GDM1 (cell line): ENCODE results near the gene TEFM.
"Not testable (repeated sequence)": the region's sequence is repeated elsewhere in the genome, so short reads cannot be mapped to it uniquely, and the experiment has no call there.

Experiments
- DNase-seq: peaks from one replicate; lab custom pipeline; 2025; lab: John Stamatoyannopoulos, UW

Gene TEFM, protein sequence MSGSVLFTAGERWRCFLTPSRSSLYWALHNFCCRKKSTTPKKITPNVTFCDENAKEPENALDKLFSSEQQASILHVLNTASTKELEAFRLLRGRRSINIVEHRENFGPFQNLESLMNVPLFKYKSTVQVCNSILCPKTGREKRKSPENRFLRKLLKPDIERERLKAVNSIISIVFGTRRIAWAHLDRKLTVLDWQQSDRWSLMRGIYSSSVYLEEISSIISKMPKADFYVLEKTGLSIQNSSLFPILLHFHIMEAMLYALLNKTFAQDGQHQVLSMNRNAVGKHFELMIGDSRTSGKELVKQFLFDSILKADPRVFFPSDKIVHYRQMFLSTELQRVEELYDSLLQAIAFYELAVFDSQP

DNA sequence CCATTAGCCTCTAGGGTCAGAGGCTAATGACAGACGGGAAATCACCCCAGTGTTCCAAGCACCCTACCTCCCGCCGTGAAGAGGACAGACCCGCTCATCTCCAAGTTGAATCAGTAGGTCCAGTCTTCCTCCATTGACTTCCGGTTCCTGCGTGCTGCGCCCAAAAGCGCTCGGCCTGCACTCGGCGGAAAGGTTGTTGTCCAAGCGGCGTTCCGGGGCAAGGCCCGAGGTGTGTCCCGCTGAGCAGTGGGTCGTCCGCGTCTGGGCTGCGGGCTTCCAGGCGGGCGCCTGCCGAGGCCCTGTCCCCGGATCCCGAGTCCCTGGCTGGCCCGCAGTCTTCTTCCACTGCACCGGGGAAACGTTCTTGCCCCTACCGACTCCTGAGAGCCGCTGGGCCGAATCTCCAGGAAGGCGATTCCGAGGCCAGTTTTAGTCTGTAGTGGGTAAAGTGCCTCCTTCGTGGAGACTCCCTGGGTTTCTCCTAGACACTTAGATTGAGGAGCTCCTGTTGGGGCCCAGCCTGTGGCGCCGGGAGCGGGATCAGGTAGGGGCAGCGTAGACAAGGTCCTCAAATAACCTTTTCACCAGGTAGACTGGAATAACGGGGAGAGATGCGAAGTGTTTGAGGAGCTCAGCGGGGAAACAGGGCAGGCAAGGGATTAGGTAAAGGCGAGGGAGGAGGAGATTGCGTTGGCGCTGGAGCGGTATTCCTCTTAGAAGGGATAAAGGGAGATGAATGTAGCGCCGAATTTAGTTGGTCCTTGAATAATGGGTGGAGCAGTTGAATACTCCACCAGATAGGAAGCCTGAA is at the start of gene TEFM:
TEFM (minus strand) TSS at position 138 of the 811 bp plus-strand sequence; CDS start at position 98, 40 bp downstream.
- DNase-seq, result peak; percentile 82

DNA sequence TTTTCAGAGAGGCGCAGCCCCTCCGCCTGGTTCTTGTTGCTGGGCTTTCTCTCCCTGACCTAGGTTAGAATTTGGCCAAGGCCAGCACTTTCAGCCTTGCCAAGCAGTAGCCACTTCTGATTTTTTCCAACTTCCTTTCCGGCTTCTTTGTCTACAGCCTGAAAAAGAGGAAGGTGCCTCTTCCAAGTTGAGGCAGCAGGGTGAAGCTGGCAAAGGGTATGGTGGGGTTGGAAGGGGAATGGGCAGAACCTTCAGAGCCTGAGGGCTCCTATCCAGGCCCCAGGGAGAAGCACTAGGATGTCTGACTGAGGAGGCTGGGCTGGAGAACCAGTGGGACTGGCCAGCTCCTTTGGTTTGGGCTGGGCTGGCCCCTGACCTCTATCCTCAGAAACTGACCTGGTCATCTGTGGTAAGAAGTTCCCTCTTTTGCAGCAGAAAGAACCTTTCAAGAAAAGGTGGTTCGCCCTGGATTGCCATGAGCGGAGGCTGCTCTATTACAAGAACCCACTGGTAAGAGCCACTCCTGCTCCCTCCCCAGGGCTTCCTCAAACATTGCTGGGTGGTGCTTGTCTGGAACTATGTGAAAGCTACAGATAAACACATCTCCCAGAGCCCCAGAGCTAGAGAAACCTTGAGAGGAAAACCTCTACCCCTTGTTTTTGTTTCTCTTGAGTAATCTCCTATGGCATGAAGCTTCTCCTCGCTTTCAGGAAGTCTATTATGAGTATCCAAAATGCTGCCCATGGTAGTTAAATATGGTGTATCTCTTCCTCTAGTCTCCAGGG is 48.2 kb upstream of the TEFM start:
- DNase-seq, result peak; percentile 41

DNA sequence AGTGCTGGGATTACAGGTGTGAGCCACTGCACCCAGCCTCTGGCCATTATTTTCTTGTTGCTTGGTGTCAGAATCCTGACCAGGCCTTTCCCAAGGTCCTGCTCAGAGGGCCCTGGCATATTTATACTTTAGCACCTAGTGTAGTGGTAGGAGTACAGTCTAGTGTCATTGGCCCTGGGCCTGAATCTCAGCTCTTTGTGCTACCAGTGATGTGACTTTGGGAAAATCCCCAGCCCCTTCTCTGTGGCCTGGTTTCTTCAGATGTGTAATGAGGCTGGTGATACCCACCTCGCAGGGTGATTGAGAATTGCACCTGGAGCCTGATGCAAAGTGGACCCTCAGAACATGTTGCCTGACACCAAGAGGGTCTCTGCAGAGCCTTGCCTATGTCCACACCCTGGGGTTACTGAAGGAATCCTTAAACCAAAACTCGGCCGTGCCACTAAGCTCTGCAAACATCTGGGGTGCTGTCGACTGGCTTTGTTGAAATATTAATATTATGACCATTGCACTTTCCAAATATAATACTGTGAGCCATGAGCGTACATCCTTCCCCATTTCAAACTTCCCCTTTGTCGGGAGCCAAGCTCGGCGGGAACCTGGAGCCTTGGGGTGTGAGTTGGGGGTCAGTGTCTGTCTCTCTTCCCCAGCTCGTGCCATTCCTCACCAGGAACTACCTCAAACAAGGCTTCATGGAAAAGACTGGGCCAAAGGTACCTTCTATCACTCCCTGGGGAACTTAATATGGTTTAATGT is 46.8 kb upstream of the TEFM start:
- DNase-seq, result peak; percentile 17

DNA sequence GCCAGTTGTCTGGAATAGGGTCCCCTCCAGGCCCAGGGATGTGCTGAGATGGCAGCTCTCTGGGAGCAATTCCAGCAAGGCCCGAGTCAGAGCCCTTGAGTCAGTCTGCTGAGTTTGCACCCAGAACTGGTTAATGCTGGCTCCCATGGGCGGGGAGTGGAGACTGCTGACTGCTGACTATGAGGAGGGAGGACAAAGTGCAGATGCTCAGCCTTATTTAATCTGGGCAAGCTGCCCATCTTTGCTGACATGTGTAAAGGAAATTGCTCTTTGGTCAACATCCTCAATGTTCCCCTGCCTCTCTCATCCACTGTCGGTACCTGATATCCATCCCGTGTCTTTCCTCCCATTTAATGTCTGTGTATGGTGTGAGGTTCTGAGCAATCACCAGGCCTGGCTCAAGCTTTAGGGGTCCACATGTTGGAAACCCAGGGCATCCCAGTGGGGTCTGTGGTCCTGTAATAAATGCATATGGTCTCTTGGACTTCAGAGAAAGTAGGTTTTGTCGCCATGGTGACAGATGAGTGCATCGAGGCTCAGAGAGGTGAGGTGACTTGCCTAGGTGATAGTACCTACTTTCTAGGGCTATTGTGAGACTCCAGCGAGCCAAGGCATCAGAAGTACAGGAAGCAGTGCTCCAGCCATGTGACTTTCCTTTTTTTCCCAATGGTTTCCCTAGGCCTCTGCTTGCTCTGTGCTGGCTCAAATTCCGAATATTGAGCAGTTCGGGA is 44.8 kb upstream of the TEFM start:
- DNase-seq, result peak; percentile 49

DNA sequence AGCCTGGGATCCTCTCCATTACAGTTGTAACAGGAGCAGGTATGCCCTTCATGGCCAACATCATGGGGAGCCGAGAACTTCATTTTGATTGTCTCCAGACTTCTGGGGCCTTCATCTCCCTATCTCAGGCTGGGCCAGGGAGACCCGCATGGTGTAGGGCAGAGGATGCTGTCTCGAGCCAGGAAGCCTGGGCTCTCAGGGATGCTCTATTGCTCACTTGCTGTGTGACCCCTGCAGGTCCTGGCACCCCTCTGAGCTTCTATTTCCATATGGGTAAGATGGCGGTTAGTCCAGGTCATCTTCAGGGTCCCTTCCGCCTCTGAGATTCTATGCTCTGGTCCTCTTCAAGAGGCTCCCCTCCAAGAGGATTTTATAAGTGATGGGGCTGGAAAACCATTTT is 44.2 kb upstream of the TEFM start:
- no peak for DNase-seq

DNA sequence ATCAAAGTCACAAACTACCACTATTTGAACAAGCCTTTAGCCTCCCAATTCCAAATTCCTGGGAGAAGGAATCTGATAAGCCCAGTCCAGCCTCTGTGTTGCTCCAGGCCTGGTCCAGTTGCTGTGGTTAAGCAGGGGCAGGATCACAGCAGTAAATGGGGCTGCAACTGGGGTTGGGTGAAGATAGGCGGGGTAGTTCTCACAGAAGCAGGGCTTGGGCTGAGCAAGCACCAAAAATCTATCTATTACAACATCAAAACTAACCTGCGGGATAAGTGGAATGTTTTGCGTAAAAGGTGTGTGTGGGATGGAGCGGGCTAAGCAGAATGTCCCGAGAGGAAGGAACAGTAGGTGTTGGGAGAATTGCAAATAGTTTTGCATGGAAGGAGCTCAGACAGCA is 41.8 kb upstream of the TEFM start:
- no peak for DNase-seq

DNA sequence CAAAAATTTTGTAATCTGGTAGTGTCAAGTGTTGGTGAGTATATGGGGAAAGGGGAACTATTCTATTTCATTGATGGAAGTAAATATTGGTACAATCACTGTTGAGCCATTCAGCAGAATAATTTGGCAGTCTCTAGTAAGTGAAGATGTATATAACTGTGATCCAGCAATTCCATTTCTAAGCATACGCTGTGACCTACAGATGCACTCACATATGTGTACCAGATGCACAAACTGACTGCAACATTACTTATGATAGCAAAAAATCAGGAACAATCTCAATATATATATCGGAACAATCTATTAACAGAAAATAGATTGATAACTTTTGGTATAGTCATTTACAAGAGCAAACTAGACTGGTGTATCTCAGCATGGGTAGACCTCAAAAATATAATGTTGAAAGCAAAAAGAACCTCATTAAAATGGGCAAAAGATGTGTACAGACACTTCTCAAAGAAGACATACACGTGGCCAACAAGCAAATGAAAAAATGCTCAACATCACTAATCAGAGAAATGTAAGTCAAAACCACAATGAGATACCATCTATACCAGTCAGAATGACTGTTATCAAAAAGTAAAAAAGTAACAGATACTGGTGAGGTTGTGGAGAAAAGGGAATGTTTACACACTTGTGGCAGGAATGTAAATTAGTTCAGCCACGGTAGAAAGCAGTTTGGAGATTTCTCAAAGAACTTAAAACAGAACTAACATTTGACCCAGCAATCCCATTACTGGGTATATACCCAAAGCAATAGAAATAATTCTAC is 36.5 kb upstream of the TEFM start:
- no peak for DNase-seq

DNA sequence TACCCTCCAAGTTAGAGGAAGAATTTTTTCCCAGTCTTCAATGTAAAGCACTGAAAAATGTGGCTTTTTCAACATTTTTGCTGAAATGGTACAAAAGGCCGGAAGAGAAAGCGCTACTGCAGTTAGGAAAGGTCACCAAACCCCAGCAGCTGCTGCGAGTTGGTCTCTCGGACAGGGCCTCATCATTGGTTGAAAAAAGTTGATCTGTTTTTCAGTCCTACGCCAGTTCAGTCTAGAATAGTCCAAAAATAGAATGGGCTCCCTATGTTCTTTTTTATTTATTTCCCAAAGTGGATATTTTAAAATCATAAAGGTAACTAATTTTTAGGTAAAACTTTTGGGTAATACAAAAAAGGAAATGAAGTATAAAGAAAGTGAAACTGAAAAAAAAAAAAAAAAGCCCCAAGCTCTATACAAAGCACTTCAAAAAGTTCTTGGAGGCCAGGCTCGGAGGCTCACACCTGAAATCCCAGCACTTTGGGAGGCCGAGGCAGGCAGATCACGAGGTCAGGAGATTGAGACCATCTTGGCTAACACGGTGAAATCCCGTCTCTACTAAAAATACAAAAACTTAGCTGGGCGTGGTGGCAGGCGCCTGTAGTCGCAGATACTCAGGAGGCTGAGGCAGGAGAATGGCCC is 33.1 kb upstream of the TEFM start:
- no peak for DNase-seq

DNA sequence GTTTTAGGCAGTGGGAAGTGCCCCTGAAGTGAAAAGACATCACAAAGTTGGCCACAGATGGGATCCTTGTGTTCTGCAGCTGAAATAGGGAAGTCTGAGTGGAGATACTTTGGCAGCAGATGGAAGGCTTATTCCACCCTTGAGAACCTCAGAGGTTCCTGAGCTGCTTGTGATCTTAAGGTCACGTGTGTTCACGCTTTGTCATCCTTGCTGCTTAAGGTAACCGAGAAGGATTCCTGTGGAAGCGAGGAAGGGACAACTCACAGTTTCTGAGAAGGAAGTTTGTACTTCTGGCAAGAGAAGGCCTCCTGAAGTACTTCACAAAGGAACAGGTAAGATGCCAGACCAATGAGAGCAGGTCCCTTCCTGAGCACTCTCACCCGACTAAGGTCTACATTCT is 27.9 kb upstream of the TEFM start:
- DNase-seq, result peak; percentile 17

DNA sequence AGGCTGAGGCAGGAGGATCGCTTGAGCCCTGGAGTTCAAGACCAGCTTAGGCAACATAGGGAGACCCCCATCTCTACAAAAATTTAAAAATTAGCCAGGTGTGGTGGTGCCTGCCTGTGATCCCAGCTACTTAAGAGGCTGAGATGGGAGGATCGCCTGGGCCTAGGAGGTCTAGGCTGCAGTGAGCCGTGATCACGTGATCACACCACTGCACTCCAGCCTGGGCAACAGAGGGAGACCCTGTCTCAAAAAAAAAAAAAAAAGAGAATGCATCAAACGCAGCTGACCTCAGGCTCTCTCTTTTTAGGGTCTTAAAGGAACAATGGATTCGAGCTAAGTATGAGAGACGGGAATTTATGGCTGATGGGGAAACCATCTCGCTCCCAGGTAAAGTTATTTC is 25.5 kb upstream of the TEFM start:
- DNase-seq, result not testable (repeated sequence)

DNA sequence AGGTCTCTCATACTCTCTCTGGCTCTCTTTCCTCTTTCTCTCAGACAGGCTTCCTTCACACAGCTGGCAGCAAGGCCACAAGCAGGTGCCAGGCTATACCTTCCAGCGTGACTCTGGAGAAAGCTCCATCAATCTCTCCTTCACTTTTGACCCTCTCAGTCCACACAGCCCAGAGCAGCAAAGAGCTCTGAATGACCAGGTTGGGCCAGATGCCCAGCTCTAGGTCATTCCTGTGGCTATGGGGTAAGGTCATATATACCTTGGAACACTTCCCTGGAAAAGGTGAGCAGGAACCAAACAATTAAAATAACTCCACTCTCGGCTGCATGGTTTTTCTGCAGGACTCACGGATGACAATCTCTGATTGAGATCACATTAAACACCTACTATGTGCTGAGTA is 24.5 kb upstream of the TEFM start:
- DNase-seq, result no peak

DNA sequence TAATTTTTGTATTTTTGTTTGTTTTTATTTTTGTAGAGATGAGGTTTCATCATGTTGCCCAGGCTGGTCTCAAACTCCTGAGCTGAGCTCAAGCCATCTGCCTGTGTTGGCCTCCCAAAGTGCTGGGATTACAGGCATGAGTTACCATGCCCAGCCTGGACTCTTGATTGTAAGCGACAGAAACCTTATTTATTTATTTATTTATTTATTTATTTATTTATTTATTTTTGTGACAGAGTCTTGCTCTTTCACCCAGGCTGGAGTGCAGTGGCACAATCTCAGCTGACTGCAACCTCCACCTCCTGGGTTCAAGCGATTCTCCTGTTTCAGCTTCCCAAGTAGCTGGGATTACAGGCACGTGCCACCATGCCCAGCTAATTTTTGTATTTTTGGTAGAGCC is 23.8 kb upstream of the TEFM start:
- not testable (repeated sequence) for DNase-seq

DNA sequence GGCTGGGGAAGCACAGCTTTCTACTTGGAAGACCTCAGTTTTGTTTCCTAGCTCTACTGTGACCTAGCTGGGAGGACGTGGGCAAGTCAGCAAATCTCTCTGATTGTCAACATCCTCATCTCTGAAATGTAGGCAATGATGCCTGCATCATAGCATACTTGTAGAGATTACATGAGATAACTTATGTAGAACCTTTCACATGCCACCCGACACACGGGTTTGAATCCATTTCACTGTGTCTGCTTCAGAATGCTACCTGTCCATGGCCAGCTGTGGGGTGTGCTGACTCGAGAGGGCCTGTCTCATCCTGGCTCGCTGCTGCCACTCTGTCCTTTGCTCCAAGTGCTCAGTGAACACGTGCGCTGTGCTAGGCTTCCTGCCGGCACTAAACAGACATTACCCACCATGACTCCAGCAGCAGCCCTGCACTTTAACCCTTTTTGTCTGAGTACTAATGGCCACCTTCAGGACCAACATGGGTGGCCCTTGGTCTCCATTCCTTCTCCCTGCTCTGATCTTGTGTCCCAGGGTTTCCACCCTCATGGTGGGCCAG is 23.1 kb upstream of the TEFM start:
- no peak for DNase-seq

DNA sequence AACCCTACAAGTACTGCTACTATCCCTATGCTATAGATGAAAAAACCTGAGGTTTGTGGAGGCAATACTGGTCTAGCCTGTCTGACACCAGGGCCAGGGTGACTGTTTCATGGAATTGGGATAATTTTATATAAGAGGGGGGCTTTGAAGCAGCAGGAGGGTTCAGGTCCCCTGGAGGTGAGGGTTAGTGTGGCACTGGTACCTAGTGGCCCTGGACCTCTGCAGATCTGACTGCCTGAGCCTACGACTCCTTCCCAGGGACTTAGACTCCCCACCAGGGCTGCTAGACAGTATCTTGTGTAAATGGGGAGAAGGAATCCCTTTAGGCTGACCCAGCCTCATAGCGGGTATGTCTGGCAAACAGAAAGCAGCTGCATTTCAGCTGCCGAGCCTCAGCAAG is 22.5 kb upstream of the TEFM start:
- DNase-seq, result no peak

DNA sequence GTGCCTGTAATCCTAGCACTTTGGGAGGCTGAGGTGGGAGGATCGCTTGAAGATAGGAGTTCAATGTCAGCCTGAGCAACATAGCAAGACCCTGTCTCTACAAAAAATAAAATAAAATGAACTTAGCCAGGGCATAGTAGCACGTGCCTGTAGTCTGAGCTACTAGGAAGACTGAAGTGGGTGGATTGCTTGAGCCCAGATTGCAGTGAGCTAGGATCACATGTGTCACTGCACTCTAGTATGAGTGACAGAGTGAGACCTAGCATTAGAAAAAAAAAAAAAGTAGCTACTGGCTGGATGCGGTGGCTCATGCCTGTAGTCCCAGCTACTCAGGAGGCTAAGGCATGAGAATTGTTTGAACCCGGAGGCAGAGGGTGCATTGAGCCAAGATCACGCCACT is 21.7 kb upstream of the TEFM start:
- DNase-seq, result no peak

DNA sequence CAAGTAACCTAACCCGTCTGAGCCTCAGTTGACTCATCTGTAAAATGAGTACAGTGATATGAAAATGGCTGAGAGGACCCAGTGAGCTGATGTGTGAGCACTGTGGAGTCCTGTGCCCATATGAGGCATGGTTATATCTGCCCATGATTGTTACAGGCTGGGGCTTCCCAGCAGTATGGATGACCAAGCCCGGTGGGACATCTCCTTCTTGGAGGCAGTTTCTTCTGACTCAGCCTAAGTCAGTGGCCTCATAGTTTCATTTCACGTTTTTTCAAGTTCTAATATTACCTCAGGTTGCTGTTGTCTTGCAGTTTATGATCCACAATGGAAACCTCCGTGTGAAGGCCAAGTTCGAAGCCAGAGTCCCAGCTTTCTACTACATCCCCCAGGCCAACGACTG is 20.5 kb upstream of the TEFM start:
- no peak for DNase-seq

DNA sequence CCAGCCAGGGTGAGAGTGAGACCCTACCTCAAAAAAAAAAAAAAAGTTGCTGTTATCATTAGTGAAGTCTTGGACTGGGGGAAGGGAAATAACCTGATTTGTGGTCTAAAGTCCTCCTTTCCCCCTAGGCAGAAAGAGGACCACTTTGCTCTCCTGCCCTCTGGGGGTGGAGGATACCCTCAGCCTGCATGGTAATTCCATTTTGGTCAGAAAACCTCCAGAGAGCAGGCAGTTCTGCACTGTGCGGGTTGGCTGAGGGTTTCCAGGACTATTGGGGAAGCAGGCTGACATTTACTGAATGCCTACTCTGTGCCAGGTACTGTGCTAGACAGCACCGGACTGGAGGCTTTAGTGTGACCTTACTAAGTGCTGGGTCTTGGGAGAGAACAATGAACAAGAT is 18.3 kb upstream of the TEFM start:
- DNase-seq, result no peak

DNA sequence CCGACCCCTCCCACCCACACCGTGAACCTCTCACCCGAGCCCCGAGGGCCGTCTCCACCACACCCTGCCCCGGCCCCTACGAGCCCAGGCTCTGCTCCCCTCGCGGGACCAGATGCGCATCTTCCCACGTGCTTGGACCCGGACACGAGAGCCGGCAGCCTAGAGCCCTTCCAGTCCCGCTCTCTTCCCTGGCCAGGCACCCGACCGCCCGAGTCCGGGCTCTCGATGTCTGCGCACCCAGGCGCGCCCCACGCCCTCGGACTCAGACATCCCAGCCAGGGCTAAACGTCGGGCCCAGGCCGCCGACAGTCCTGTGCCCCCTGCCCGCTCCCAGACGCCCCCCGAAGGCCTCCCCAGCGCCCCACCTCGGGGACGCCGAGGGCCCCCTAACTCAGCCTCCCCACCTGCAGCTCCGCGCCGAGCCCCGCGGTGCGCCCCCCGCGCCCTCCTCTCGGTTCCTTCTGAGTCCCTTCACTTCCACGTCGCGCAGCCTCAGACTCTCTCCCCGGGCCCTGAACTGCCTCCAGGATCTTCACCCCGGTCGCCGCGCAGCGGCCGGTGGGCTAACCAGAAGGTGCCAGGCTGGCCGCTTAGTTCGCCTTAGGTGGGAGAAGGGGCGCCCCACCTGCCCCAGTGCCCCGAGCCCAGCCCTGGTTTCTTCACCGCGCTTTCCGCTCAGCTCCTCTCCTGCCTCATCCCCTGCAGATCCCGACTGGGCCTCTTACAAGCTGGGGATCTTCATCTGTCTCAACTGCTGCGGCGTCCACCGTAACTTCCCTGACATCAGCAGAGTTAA is 16.4 kb upstream of the TEFM start:
- DNase-seq, result no peak
